ENCODE data around the gene FLOT2.
"Not testable (repeated sequence)": the region's sequence is repeated elsewhere in the genome, so short reads cannot be mapped to it uniquely, and the experiment has no call there.

The FLOT2 gene

GRCh38 chr17:28893248-28894183 is 4.0 kb downstream of the FLOT2 start:
- DNase-seq, result peak; percentile 48

- DNase-seq, result no peak
These were observed 5.5 kb downstream of the FLOT2 start for GRCh38 chr17:28892024-28892423.

GRCh38 chr17:28891201-28891600 is 6.3 kb downstream of the FLOT2 start:
- no peak for DNase-seq

- DNase-seq, result no peak
These were observed 7.5 kb downstream of the FLOT2 start for GRCh38 chr17:28889996-28890395.

- no peak for DNase-seq
These were observed 8.7 kb downstream of the FLOT2 start for GRCh38 chr17:28888832-28889231.

GRCh38 chr17:28887871-28888471 is 9.6 kb downstream of the FLOT2 start:
- no peak for DNase-seq

- no peak for DNase-seq
These were observed 11.6 kb downstream of the FLOT2 start for GRCh38 chr17:28885951-28886350.

- no peak for DNase-seq
These were observed 12.2 kb downstream of the FLOT2 start for GRCh38 chr17:28885363-28885762.

GRCh38 chr17:28883967-28884702 is 13.4 kb downstream of the FLOT2 start:
- DNase-seq, result no peak

GRCh38 chr17:28882154-28882895 is 15.2 kb downstream of the FLOT2 start:
- no peak for DNase-seq

GRCh38 chr17:28881533-28882056 is 15.9 kb downstream of the FLOT2 start:
- no peak for DNase-seq

- DNase-seq, result no peak
These were observed 17.0 kb downstream of the FLOT2 start for GRCh38 chr17:28880572-28880945.

GRCh38 chr17:28879886-28880571 is 17.5 kb downstream of the FLOT2 start:
- DNase-seq, result no peak

GRCh38 chr17:28878981-28879380 is 18.6 kb downstream of the FLOT2 start:
- DNase-seq, result no peak

GRCh38 chr17:28878158-28878910 is 19.2 kb downstream of the FLOT2 start:
- DNase-seq, result no peak

GRCh38 chr17:28877150-28877711 is 20.3 kb downstream of the FLOT2 start:
- not testable (repeated sequence) for DNase-seq

- DNase-seq, result no peak
These were observed 21.5 kb downstream of the FLOT2 start for GRCh38 chr17:28875848-28876550.

- DNase-seq, result no peak
These were observed 22.8 kb downstream of the FLOT2 start for GRCh38 chr17:28874750-28875149.

- no peak for DNase-seq
These were observed 23.7 kb downstream of the FLOT2 start for GRCh38 chr17:28873839-28874238.

- DNase-seq, result peak; percentile 38
These were observed 26.4 kb downstream of the FLOT2 start for GRCh38 chr17:28871056-28871579.
